ENCODE measurements around the gene C3orf52. TPM values are rescaled to one million over a fixed set of nuclear protein-coding genes. Genes with fewer than 3 reads are reported as not detected.

The C3orf52 gene
- total and polyA plus RNA-seq, 7 donors: 0.36 to 17.4 (median 2.2) TPM

- TF ChIP-seq POLR2A (IDR thresholded peaks at IDR 0.05) (no peak), POLR2AphosphoS5 (IDR thresholded peaks at IDR 0.05) (no peak), EP300 (IDR thresholded peaks at IDR 0.05) (no peak)
- Histone ChIP-seq H3K4me3 (no peak overlapping the region), H3K27me3 (no peaks in the 10 kb centered on the region), H3K36me3 (no peaks in the 10 kb centered on the region), H3K9me3 (no peaks in the 10 kb centered on the region), H3K4me1 (no peaks in the 10 kb centered on the region), H3K27ac (no peak overlapping the region)
- 84 to 95% methylated on average over 4 of the region's 4 CpGs for WGBS, 2 donors
- DNase-seq: no peak
- intact Hi-C loops (cut with DNase I): loop anchor here (10.0 kb wide), 1 partner anchor 407 kb away; no protein-coding TSS in a partner anchor
Measured at GRCh38 chr3:112117841-112118571, 31.8 kb downstream of the C3orf52 start.

- Histone ChIP-seq H3K4me3 (no peak overlapping the region), H3K27me3 (no peaks in the 10 kb centered on the region), H3K27ac (no peak overlapping the region), H3K36me3 (no peaks in the 10 kb centered on the region), H3K9me3 (no peaks in the 10 kb centered on the region), H3K4me1 (no peaks in the 10 kb centered on the region)
- 54 to 81% methylated on average over 9 of the region's 9 CpGs for WGBS, 2 donors
- no peak for DNase-seq
- TF ChIP-seq POLR2AphosphoS5 (IDR thresholded peaks at IDR 0.05): no peak
- TF ChIP-seq EP300 (IDR thresholded peaks at IDR 0.05): no peak
- TF ChIP-seq CTCF (IDR thresholded peaks at IDR 0.05): no peak
- TF ChIP-seq POLR2A (IDR thresholded peaks at IDR 0.05): no peak
- intact Hi-C loops (cut with DNase I): loop anchor here (10.0 kb wide), 1 partner anchor 405 kb away; no protein-coding TSS in a partner anchor
Measured at GRCh38 chr3:112119962-112120836, 34.0 kb downstream of the C3orf52 start.

- no peak overlapping the region for H3K4me3 ChIP-seq
- no peaks in the 10 kb centered on the region for H3K4me1 ChIP-seq
- TF ChIP-seq POLR2A (IDR thresholded peaks at IDR 0.05) (no peak), CTCF (IDR thresholded peaks at IDR 0.05) (no peak), POLR2AphosphoS5 (IDR thresholded peaks at IDR 0.05) (no peak), EP300 (IDR thresholded peaks at IDR 0.05) (no peak)
- no peaks in the 10 kb centered on the region for H3K27me3 ChIP-seq
- intact Hi-C loops (cut with DNase I): no loop called here
- no peak overlapping the region for H3K27ac ChIP-seq
- 84 to 90% methylated on average over 2 of the region's 2 CpGs for WGBS, 2 donors
- no peaks in the 10 kb centered on the region for H3K36me3 ChIP-seq
- no peak for DNase-seq
- H3K9me3 ChIP-seq: no peaks in the 10 kb centered on the region
Measured at GRCh38 chr3:112121577-112122547, 35.7 kb downstream of the C3orf52 start.

GRCh38 chr3:112122870-112123269 lies 36.7 kb downstream of the C3orf52 start:
- H3K27ac ChIP-seq: no peak overlapping the region
- H3K27me3 ChIP-seq: no peaks in the 10 kb centered on the region
- no peak for TF ChIP-seq EP300 (IDR thresholded peaks at IDR 0.05)
- TF ChIP-seq CTCF (IDR thresholded peaks at IDR 0.05): no peak
- no peaks in the 10 kb centered on the region for H3K36me3 ChIP-seq
- no peaks in the 10 kb centered on the region for H3K4me1 ChIP-seq
- no peak for DNase-seq
- intact Hi-C loops (cut with DNase I): no loop called here
- H3K9me3 ChIP-seq: no peaks in the 10 kb centered on the region
- no peak overlapping the region for H3K4me3 ChIP-seq
